WTC11 (cell line): ENCODE measurements around the gene CLCN7. TPM values are rescaled to one million over a fixed set of nuclear protein-coding genes. Genes with fewer than 3 reads are reported as not detected.

Experiments used
- ATAC-seq: fragments of 200-7000 bp; cut with Tn5 transposase; 2 replicates; pipeline ENCODE4 v1.10.0; 2021; ENCODE audit warnings: mild to moderate bottlenecking, moderate library complexity
- CTCF ChIA-PET: fragments of 300-600 bp; sonication (Branson Sonifier 250); formaldehyde crosslinking; loops from one replicate; lab custom pipeline; 2021; ENCODE audit warnings: antibody characterized with exemption; lab: Charles Lee
- POLR2A ChIA-PET: fragments of 350-600 bp; sonication (Branson Sonifier 250); formaldehyde crosslinking; loops from one replicate; lab custom pipeline; 2021; ENCODE audit warnings: antibody characterized with exemption; lab: Charles Lee
- DNase-seq: peaks from one replicate; pipeline ENCODE4 v3.0.0; 2021; ENCODE audit warnings: low spot score
- H3K27ac Mint-ChIP-seq: 2 replicates; pipeline ENCODE4 v1.8.0; 2021; ENCODE audit warnings: mixed read lengths
- H3K27me3 Mint-ChIP-seq: 2 replicates; pipeline ENCODE4 v1.8.0; 2021; ENCODE audit warnings: low read depth, mild to moderate bottlenecking, moderate library complexity, mixed read lengths
- H3K36me3 Mint-ChIP-seq: 2 replicates; pipeline ENCODE4 v1.8.0; 2021; ENCODE audit warnings: mixed read lengths
- H3K4me1 Mint-ChIP-seq: 2 replicates; pipeline ENCODE4 v1.8.0; 2022; ENCODE audit warnings: mixed read lengths
- H3K4me3 Mint-ChIP-seq: 2 replicates; pipeline ENCODE4 v1.8.0; 2021; ENCODE audit warnings: mild to moderate bottlenecking, moderate library complexity, mixed read lengths
- H3K9me3 Mint-ChIP-seq: 2 replicates; pipeline ENCODE4 v1.8.0; 2021; ENCODE audit warnings: mixed read lengths
- ARID4B ChIP-seq: sonication (generic); formaldehyde crosslinking; IDR thresholded peaks from 2 replicates; pipeline ENCODE4 v1.8.0; 2023; ENCODE audit warnings: missing genetic modification reagents, mild to moderate bottlenecking, borderline replicate concordance
- ATF6 ChIP-seq: sonication (generic); formaldehyde crosslinking; IDR thresholded peaks from 2 replicates; pipeline ENCODE4 v1.8.1; 2023; ENCODE audit warnings: mild to moderate bottlenecking, missing genetic modification reagents
- CREM ChIP-seq: sonication (generic); formaldehyde crosslinking; IDR thresholded peaks from 2 replicates; pipeline ENCODE4 v1.8.1; 2022; ENCODE audit warnings: mild to moderate bottlenecking, missing genetic modification reagents, moderate library complexity
- EMX1 ChIP-seq: fragments of 250-450 bp; sonication (Bioruptor Pico); IDR thresholded peaks from 2 replicates; pipeline ENCODE4 v1.8.0; 2021; ENCODE audit warnings: mild to moderate bottlenecking
- ESRRA ChIP-seq: sonication (generic); formaldehyde crosslinking; IDR thresholded peaks from 2 replicates; pipeline ENCODE4 v1.8.1; 2022; ENCODE audit warnings: mild to moderate bottlenecking, missing genetic modification reagents, borderline replicate concordance
- FOXJ3 ChIP-seq: sonication (generic); formaldehyde crosslinking; IDR thresholded peaks from 2 replicates; pipeline ENCODE4 v1.9.0; 2021; ENCODE audit warnings: missing genetic modification reagents, mild to moderate bottlenecking, borderline replicate concordance
- FOXP4 ChIP-seq: sonication (generic); formaldehyde crosslinking; IDR thresholded peaks from 2 replicates; pipeline ENCODE4 v1.8.0; 2022; ENCODE audit warnings: mild to moderate bottlenecking, missing genetic modification reagents
- KAT7 ChIP-seq: sonication (generic); formaldehyde crosslinking; IDR thresholded peaks from 2 replicates; pipeline ENCODE4 v1.8.1; 2023; ENCODE audit warnings: missing genetic modification reagents, mild to moderate bottlenecking, borderline replicate concordance
- MAX ChIP-seq: sonication (generic); formaldehyde crosslinking; IDR thresholded peaks from 2 replicates; pipeline ENCODE4 v1.8.0; 2022; ENCODE audit warnings: mild to moderate bottlenecking, missing genetic modification reagents
- RELA ChIP-seq: sonication (generic); formaldehyde crosslinking; IDR thresholded peaks from 2 replicates; pipeline ENCODE4 v1.8.1; 2022; ENCODE audit warnings: missing genetic modification reagents, mild to moderate bottlenecking, borderline replicate concordance
- ZNF263 ChIP-seq: sonication (generic); formaldehyde crosslinking; IDR thresholded peaks from 2 replicates; pipeline ENCODE4 v1.8.1; 2022; ENCODE audit warnings: low read depth, mild to moderate bottlenecking, moderate library complexity, missing genetic modification reagents
- ZNF396 ChIP-seq: fragments of 250-450 bp; sonication (Bioruptor Pico); IDR thresholded peaks from 2 replicates; pipeline ENCODE4 v1.8.0; 2021; ENCODE audit warnings: mild to moderate bottlenecking, moderate library complexity, borderline replicate concordance
- ZNF416 ChIP-seq: fragments of 250-450 bp; sonication (Bioruptor Pico); IDR thresholded peaks from 2 replicates; pipeline ENCODE4 v1.9.0; 2021; ENCODE audit warnings: mild to moderate bottlenecking, inconsistent platforms
- ZNF425 ChIP-seq: fragments of 250-450 bp; sonication (Bioruptor Pico); conservative IDR thresholded peaks from 2 replicates; pipeline ENCODE4 v1.9.0; 2021; ENCODE audit warnings: mild to moderate bottlenecking
- ZNF671 ChIP-seq: fragments of 250-450 bp; sonication (Bioruptor Pico); IDR thresholded peaks from 2 replicates; pipeline ENCODE4 v1.8.0; 2021; ENCODE audit warnings: mild to moderate bottlenecking
- total RNA-seq: library from RNA; stranded (reverse); gene quantifications from 3 replicates; pipeline ENCODE4 v1.2.3, GENCODE V29; 2021

The CLCN7 gene
- total RNA-seq, 1 experiment from 2014 or later = 94.1 TPM

- no peak for ATAC-seq
- Mint-ChIP-seq H3K27me3 (no peaks in the 10 kb centered on the region), H3K36me3 (peaks cover 6% of the 10 kb centered on the region; the same call in 1 of the 2 replicates), H3K27ac (no peak overlapping the region), H3K4me3 (no peak overlapping the region), H3K4me1 (no peaks in the 10 kb centered on the region), H3K9me3 (no peaks in the 10 kb centered on the region)
- POLR2A ChIA-PET = no interaction called here
- CTCF ChIA-PET = no interaction called here
- TF ChIP-seq ARID4B (CRISPR knock-in tag) (no peak), ATF6 (CRISPR knock-in tag) (no peak), ESRRA (CRISPR knock-in tag) (no peak), FOXP4 (CRISPR knock-in tag) (no peak), RELA (CRISPR knock-in tag) (no peak)
- DNase-seq = no peak
Observed at GRCh38 chr16:1454561-1454960, 20.3 kb downstream of the CLCN7 start.

GRCh38 chr16:1453316-1453715 lies 21.5 kb downstream of the CLCN7 start:
- no peak for TF ChIP-seq MAX
- TF ChIP-seq, all 79 proteins: peak for 0
- Mint-ChIP-seq H3K27me3 (no peaks in the 10 kb centered on the region), H3K4me3 (no peak overlapping the region), H3K27ac (no peak overlapping the region), H3K9me3 (no peaks in the 10 kb centered on the region), H3K4me1 (no peaks in the 10 kb centered on the region), H3K36me3 (peaks cover 6% of the 10 kb centered on the region; the same call in 1 of the 2 replicates)
- POLR2A ChIA-PET = no interaction called here
- CTCF ChIA-PET = no interaction called here
- DNase-seq (no peak), ATAC-seq (no peak)

- H3K4me3 Mint-ChIP-seq = no peak overlapping the region
- no peaks in the 10 kb centered on the region for H3K27me3 Mint-ChIP-seq
- no peak overlapping the region for H3K27ac Mint-ChIP-seq
- no peaks in the 10 kb centered on the region for H3K9me3 Mint-ChIP-seq
- ChIA-PET POLR2A (no interaction called here), CTCF (no interaction called here)
- H3K36me3 Mint-ChIP-seq = peaks cover 6% of the 10 kb centered on the region; the same call in 1 of the 2 replicates
- DNase-seq (no peak), ATAC-seq (no peak)
- no peaks in the 10 kb centered on the region for H3K4me1 Mint-ChIP-seq
- no peak for TF ChIP-seq ZNF425 (CRISPR knock-in tag)
- TF ChIP-seq ZNF671 (CRISPR knock-in tag) = no peak
- TF ChIP-seq CREM (CRISPR knock-in tag) = no peak
- TF ChIP-seq ARID4B (CRISPR knock-in tag) = no peak
- no peak for TF ChIP-seq ZNF416 (CRISPR knock-in tag)
- TF ChIP-seq FOXJ3 (CRISPR knock-in tag) = no peak
- no peak for TF ChIP-seq ZNF396
- TF ChIP-seq KAT7 (CRISPR knock-in tag) = no peak
- no peak for TF ChIP-seq ZNF263
- no peak for TF ChIP-seq EMX1 (CRISPR knock-in tag)
Observed at GRCh38 chr16:1452530-1452929, 22.3 kb downstream of the CLCN7 start.
